KMS-11 (cell line): ENCODE results near the gene ATP5MK.

ENCODE experiments used
- H2AFZ ChIP-seq: fragments of 200-600 bp; sonication (generic); 2 replicates; pipeline ENCODE4 v1.6.1; 2016; ENCODE audit warnings: antibody characterized with exemption, mixed run types, low read depth
- H3K27ac ChIP-seq: fragments of 200-600 bp; sonication (generic); 2 replicates; pipeline ENCODE4 v1.6.1; 2016; ENCODE audit warnings: mild to moderate bottlenecking, mixed run types
- H3K27me3 ChIP-seq: fragments of 200-600 bp; sonication (generic); 2 replicates; pipeline ENCODE4 v1.6.1; 2017; ENCODE audit warnings: mild to moderate bottlenecking, low read depth, mixed run types, moderate library complexity; ENCODE audit not compliant: insufficient read depth
- H3K36me3 ChIP-seq: fragments of 200-600 bp; sonication (generic); 2 replicates; pipeline ENCODE4 v1.6.1; 2017; ENCODE audit warnings: mild to moderate bottlenecking, mixed run types; ENCODE audit not compliant: insufficient read depth
- H3K4me1 ChIP-seq: fragments of 200-600 bp; sonication (generic); 2 replicates; pipeline ENCODE4 v1.6.1; 2016; ENCODE audit warnings: mild to moderate bottlenecking, low read depth, mixed run types; ENCODE audit not compliant: poor library complexity, severe bottlenecking
- H3K4me2 ChIP-seq: fragments of 200-600 bp; sonication (generic); 2 replicates; pipeline ENCODE4 v1.7.0; 2016; ENCODE audit warnings: mild to moderate bottlenecking, mixed run types
- H3K4me3 ChIP-seq: fragments of 200-600 bp; sonication (generic); IDR thresholded peaks from 2 replicates; pipeline ENCODE4 v1.6.1; 2017; ENCODE audit warnings: low read depth, low read length, mixed read lengths; ENCODE audit not compliant: insufficient read depth
- H3K79me2 ChIP-seq: fragments of 200-600 bp; sonication (generic); 2 replicates; pipeline ENCODE4 v1.6.1; 2016; ENCODE audit warnings: low read depth, mixed run types; ENCODE audit not compliant: insufficient read depth
- H3K9ac ChIP-seq: fragments of 200-600 bp; sonication (generic); 2 replicates; pipeline ENCODE4 v1.6.1; 2016; ENCODE audit warnings: mild to moderate bottlenecking, mixed run types
- H4K20me1 ChIP-seq: fragments of 200-600 bp; sonication (generic); 2 replicates; pipeline ENCODE4 v1.6.1; 2016; ENCODE audit warnings: mild to moderate bottlenecking, mixed run types; ENCODE audit not compliant: insufficient read depth
- CTCF ChIP-seq: fragments of 200-600 bp; sonication (generic); conservative IDR thresholded peaks from 2 replicates; pipeline ENCODE4 v1.6.1; 2017; ENCODE audit warnings: low read depth, mild to moderate bottlenecking, antibody characterized with exemption, low read length, moderate library complexity, mixed read lengths

ATP5MK gene

GRCh38 chr10:103428989-103429643 lies 32.8 kb upstream of the ATP5MK start:
- Histone ChIP-seq H3K4me1 (no peaks in the 10 kb centered on the region), H3K4me3 (no peak overlapping the region), H3K27ac (no peak overlapping the region), H4K20me1 (no peaks in the 10 kb centered on the region), H3K4me2 (no peak overlapping the region), H3K9ac (no peak overlapping the region), H3K79me2 (no peaks in the 10 kb centered on the region; the same call in 1 of the 2 replicates), H3K36me3 (peaks cover 8% of the 10 kb centered on the region; the same call in 1 of the 2 replicates), H3K27me3 (no peaks in the 10 kb centered on the region), H2AFZ (no peak overlapping the region)
- TF ChIP-seq CTCF, result no peak

DNA sequence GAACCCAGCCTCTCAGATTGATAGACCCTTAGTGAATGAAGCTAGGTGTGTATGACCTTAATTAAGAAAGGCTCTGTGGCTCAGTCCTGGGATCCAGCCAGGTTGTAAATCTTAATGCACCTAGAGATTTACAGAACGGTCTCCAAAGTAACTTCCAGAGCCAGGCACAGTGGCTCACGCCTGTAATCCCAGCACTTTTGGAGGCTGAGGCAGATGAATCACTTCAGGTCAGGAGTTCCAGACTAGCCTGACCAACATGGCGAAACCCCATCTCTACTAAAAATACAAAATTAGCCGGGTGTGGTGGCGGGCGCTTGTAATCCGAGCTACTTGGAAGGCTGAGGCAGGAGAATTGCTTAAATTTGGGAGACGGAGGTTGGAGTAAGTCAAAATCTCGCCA lies 31.6 kb upstream of the ATP5MK start:
- Histone ChIP-seq H3K27me3 (no peaks in the 10 kb centered on the region), H3K4me2 (no peak overlapping the region), H3K9ac (no peak overlapping the region), H4K20me1 (no peaks in the 10 kb centered on the region), H2AFZ (no peak overlapping the region), H3K36me3 (peaks cover 8% of the 10 kb centered on the region; the same call in 1 of the 2 replicates), H3K4me3 (no peak overlapping the region), H3K4me1 (no peaks in the 10 kb centered on the region), H3K27ac (no peak overlapping the region), H3K79me2 (no peaks in the 10 kb centered on the region; the same call in 1 of the 2 replicates)
- no peak for TF ChIP-seq CTCF

DNA sequence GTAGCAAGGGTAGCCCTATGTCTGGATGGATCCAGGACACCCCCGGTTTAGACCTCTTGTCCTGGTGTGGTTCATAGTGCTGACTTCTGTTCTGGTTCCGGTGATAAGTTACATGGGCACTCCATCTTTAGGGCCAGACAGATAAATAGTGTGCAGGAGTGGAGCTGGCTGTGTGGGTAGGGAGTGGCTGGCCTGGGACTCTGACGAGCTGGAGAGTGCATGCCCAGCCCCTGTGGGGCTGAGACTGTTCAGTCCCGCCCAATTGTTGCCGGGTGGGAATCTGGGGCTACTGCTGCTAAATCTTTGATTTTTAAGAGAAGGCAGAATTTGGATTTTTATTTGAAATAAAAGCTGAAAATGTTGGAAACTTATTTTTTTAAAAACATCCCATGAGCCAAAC lies 27.5 kb upstream of the ATP5MK start:
- H3K4me2 ChIP-seq, result no peak overlapping the region
- no peaks in the 10 kb centered on the region for H3K79me2 ChIP-seq
- H3K36me3 ChIP-seq, result peaks cover 8% of the 10 kb centered on the region; the same call in 1 of the 2 replicates
- TF ChIP-seq CTCF, result no peak
- H3K9ac ChIP-seq, result no peak overlapping the region
- no peaks in the 10 kb centered on the region for H4K20me1 ChIP-seq
- no peaks in the 10 kb centered on the region for H3K27me3 ChIP-seq
- H3K27ac ChIP-seq, result no peak overlapping the region
- no peak overlapping the region for H3K4me3 ChIP-seq
- no peaks in the 10 kb centered on the region for H3K4me1 ChIP-seq
- H2AFZ ChIP-seq, result no peak overlapping the region

DNA sequence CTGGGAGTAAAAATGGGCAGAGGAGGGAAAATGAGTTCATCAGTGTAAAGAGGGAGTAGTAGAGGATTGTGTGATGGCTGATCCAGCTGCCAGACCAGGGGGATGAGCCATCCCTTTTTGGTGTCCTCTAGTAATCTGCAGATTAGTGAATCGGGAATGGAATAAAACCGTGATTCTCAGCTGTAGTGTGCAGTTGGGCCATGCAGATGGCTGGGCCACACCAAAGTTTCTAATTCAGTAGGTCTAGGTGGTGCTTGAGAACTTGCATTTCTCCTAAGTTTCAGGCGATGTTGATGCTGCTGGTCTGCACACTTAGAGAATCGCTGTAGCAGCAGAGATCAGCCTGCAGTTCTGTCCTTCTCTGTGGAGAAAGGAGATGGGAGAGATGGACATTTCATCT lies 22.8 kb upstream of the ATP5MK start:
- no peak for TF ChIP-seq CTCF
- Histone ChIP-seq H4K20me1 (no peaks in the 10 kb centered on the region), H3K36me3 (peaks cover 15% of the 10 kb centered on the region; the same call in 1 of the 2 replicates), H3K4me3 (no peak overlapping the region), H3K79me2 (no peaks in the 10 kb centered on the region), H3K9ac (no peak overlapping the region), H3K27ac (no peak overlapping the region), H3K27me3 (no peaks in the 10 kb centered on the region), H3K4me1 (no peaks in the 10 kb centered on the region), H3K4me2 (no peak overlapping the region), H2AFZ (no peak overlapping the region)
